Activated CD8-positive, alpha-beta memory T cell treated with anti-CD3 and anti-CD28 coated beads for 4 hours (primary cell): ENCODE measurements around the gene EPHB1.

Experiments used
- DNase-seq, 2 donors: peaks; one replicate each; pipeline ENCODE4 v3.0.0-alpha.2; 2020; ENCODE audit warnings: low read depth in 2 of 2

EPHB1 gene

DNA sequence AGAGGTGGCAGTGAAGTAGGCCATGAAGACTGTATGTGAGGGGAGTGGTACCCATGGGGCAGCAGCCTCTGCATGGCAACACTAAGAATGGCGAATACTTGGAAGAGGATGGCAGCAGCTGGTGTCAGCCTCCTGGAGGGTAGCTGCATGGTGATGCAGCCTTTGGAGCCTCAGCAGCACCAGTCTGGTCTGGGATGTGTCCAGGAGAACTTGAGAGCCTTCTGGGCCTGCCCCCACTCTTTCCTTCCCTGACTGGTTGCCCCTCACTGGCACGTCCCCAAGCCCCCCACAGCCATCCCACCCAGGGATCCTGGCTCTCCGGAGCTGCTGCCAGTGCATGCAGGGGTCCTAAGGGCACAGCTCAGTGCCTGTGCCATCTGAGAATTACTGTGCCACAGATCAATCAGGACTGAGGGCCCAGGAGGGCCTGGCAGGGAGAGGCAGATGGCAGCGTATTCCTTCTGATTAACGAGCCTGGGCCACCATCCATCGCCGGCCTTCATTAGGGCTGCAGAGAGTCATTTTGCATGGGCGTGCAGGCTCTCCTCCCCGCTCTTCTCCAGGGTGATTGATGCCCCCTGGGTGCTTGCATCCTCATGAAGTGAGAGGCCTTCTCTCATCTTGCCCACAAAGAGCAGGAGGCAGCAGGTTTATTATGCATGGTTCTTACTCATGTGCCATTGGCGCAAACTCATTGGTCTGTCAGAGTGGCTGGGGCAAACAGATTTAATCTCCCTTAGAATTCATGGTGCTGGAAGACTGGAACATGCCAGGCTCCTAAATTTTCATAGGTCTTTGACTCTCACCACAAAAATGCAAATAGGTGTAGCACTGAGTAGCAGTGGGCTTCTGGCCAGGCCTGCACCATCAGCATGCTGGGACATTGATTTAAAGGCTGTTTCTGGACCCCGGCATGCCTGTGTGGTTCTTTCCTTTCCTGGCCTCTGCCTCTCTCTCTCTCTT, 116.8 kb downstream of the EPHB1 start:
- no peak for DNase-seq

DNA sequence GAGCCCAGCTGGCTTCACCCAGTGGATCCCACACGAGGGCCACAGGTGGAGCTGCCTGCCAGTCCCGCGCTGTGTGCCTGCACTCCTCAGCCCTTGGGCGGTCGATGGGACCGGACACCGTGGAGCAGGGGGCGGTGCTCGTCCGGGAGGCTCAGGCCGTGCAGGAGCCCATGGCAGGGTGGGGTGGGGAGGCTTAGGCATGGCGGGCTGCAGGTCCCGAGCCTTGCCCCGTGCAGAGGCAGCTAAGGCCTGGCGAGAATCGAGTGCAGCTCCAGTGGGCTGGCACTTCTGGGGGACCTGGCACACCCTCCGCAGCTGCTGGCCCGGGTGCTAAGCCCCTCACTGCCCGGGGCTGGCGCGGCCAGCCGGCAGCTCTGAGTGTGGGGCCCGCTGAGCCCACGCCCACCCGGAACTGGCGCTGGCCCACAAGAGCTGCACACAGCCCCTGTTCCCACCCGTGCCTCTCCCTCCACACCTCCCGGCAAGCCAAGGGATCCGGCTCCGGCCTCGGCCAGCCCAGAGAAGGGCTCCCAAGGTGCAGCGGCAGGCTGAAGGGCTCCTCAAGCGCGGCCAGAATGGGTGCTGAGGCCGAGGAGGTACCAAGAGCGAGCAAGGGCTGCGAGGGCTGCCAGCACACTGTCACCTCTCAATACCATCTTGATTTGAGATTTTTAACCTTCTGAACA, 121.4 kb downstream of the EPHB1 start:
- DNase-seq, result no peak

DNA sequence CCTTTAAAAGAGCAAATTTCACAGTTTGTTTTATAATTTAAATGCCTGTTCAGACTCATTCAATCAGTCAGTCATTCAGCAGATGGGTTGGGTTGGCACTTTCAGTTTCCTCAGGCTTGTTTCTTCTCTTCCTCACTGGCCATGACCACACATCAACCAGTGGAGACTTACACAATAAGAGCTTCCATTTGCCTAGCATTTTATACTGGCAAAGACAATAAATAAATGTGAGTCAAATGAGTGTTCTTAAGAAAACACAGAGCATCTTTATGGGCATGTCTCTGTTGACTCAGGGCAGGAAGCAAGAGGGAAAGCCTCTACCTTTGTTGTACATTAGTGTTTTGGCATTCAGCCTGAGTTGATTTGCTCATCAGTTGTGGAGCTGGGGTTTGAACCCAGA, 122.6 kb downstream of the EPHB1 start:
- DNase-seq, result no peak

DNA sequence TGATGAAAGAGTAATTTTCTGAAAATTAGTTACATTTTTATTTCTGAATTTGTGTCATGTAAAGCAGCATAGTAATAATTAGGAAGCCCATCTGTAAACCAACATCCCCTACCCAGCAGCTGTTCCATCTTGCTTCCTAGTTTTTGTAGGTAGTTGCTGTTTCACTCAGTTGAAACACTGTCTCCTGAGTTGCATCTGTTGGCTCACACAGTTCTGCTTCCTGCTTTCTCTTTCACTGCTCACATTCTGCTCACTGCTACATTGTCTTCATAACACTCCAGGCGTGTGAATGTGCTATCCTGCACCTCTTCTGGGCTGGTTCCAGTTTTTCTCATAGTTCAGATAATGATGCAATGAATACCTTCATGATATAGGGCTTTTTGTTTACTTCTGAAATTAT, 123.4 kb downstream of the EPHB1 start:
- DNase-seq, result no peak

DNA sequence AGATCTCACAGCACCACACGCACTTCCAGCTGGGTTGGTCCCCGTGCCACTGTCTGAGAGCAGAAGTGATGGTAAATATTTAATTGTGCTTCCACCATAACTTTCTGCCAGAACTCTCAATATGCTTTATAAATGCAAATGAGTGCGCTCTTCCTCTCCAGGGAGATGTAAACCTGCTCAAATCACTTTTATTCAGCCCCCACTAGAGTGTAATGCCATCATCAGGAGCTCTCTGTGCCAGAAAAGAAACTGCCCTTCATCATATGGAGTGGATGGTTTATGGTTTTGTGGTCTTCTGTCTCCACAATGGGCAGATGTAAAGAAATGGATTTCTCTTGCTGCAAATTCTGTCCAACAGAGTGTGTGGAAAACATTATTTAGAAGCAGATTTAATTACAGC, 127.0 kb downstream of the EPHB1 start:
- DNase-seq, result no peak

DNA sequence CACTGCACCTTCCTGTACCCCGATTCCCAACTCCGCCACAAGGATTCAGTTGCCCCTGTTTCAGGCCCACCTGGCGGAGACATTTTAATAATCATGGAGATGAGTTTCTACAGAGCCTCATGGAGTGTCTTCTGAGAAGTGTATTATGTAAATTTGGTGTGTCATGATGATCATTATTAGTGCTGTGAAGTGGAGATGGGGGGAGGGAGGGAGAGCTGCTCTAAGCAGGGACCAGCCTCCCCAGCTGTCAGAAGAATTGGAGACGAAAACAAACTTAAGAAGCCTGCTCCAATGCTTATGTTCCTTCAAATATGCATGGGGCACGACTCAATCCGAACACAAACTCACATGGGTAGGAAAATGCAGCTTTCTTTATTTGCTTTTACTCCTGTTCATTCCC, 127.8 kb downstream of the EPHB1 start:
- DNase-seq, result no peak

DNA sequence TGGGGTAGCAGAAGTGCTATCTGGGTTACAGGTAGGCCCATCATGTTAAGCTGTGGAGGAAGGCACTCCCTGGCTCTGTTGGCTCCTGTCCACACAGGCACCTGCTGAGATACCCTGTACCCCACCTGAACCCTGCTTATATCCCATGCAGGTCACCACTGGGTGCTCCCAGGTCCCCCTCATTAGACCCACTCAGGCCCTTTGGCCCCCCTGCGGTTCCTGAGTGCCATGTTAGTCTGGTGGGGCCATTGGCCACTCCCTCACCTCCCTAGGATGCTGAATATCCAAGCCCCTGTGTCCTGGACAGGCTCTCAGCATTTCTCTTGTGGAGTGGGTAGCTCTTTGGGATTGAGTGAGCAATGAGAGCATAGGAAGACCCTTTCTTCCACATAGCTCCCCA, 128.2 kb downstream of the EPHB1 start:
- no peak for DNase-seq

DNA sequence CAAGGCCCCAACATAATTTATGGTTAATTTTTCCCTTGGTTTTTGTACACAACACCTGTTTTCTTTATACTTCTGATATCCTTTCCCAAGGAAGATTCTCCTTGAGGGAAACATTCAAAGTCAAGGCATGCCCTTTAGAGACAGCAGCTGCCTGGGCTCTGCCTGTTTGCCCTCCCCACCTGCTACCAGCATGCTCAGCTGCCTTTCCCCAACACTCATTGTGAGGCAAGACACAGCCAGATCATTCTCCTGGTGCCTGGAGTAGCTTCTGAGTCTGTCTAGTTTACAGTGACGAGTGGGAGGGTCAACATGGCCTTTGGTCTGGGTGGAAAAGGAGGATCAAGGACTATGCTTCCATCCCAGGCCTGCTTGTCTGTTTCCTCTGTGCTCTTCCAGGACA, 132.5 kb downstream of the EPHB1 start:
- DNase-seq, result no peak

DNA sequence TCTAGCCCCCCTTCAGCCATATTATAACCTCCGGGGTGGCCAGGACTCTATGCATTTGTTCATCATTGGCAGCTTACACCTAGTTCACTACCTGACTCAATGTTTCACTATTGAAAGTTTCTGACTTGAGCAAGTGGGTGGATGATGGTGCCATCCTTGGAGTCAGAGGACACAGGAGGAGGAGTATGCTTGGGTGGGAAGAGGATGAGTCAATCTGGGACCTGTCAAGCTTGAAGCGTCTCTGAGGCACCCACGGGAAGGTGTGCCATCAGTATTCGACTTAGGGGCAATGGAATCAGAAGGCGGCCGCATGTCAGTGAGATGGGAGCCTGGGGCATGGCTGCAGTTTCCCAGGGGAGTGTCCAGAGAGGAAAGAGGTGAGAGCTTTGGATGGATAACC, 133.3 kb downstream of the EPHB1 start:
- no peak for DNase-seq

DNA sequence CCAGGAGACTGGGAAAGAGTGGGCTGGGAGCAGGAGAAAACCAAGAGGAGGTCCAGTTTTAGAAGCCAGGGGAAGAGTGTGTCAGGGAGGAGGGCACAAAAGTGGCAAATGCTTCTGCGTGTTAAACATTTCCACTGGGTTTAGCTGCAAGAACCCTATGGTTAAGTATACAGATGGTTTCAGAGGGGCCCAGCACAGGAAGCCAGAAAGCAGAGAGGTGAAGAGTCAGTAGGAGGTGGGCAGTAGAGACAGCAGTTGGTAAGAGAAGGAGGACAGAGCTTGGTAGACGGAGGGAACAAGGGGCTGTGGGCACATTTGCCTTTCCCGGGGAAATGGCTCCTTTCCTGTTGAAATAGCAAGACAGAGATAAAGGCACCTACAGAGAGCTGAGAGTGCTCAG, 133.8 kb downstream of the EPHB1 start:
- no peak for DNase-seq

DNA sequence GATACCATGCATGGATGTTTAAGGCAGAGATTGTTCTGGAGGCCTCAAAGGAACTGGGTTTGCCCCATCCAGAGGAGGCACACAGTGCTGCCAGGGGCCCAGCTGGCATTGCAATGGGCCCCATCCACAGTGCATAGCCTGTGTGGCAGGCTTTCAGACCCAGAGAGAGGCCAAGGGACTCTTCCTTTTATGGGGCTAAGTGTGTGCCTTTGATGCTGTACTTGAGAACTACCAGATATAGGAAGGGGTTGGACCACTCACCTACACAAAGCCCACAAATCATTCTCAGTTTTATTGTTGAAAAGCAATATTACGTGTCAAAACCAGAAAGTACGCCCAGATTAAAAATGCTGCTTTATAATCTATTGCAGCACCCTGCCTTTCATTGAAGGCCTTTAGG, 134.9 kb downstream of the EPHB1 start:
- DNase-seq, result no peak

DNA sequence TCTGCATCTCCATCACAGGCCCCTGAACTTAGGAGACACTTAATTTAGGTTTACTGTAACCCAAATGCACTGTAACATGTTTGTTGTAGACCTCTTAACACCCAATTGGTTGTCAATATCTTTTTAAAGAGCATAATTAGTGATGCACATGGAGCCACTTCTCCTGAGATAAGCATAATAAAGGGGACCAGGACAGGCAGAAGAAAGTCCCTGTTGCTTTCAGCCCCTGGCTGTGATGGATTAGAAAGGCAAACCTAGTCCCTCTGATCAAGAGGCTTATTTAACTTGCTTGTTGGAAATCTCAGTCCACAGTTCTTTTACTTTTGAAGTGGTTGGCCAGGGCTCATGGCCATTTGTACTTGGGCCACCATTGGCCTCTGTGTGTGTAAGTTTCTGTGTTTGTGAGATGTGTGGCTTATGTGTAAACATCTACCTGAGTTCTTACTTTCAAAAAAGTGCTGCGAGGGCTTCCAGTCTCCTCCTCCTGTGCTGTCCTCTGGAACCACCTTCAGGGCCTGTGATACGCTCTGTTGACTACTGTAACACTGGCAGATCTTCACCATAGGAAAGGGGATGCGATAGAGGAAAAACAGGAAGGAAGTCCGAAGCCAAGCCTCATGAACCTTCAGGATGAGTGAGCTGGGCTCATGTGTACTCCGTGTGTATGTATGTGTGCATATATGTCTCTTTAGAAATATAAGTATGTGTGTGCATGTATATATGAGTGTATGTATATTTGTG, 136.2 kb downstream of the EPHB1 start:
- DNase-seq, result no peak

DNA sequence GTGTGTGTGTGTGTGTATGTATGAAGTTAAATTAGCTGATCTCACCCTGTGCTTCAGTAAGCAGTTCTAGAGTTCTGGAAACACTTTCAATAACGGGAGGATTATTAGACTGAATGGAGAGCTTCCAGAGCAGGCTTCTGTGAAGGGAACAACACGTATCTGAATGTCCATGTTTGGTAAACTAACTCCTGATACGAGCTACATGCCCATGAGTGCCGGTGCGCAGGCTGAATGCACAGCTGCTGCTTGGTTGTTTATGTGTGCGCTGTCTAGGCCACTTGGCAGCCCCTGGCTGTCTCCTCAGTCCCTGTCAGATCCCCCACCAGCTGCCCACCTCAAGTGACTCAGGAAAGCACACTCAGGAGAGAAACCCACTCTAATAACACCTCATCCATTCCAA, 137.0 kb downstream of the EPHB1 start:
- no peak for DNase-seq

DNA sequence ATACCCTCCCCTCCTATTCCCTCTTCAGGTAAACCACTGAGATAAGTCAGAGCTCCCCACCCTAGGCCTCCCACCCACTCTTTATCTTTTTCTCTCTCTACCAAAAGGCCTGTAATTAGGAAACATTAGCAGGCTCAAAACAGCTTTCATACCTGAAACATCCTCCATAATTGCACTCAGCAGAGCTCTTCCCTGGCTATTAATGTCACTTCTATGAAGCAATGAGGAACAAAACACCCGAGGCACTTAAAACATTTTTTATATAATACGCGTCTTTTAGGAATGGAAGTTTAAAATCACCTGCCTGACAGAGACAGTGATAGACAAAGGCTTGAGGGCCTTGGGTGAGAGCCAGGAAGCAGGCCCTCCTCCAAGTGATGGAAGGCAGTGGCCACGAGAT, 138.9 kb downstream of the EPHB1 start:
- no peak for DNase-seq

DNA sequence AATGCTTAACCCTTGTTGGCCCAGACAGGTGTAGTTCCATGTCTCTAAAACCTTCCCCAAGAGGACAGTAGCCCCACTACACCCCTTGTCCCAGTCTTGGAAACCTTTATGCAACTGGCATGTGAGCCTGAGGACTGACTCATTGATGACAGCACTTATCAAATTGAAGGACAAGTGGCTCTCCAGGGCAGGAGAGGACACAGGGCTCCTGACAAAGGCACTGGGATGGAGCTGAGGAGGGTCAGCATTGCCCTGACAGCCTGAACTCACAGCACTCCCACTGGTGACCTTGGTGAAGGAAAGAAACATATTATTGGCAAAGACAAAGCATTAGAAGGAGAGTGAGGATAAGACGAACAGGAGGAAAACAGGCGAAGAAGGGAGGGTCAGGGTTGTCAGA, 139.9 kb downstream of the EPHB1 start:
- no peak for DNase-seq

DNA sequence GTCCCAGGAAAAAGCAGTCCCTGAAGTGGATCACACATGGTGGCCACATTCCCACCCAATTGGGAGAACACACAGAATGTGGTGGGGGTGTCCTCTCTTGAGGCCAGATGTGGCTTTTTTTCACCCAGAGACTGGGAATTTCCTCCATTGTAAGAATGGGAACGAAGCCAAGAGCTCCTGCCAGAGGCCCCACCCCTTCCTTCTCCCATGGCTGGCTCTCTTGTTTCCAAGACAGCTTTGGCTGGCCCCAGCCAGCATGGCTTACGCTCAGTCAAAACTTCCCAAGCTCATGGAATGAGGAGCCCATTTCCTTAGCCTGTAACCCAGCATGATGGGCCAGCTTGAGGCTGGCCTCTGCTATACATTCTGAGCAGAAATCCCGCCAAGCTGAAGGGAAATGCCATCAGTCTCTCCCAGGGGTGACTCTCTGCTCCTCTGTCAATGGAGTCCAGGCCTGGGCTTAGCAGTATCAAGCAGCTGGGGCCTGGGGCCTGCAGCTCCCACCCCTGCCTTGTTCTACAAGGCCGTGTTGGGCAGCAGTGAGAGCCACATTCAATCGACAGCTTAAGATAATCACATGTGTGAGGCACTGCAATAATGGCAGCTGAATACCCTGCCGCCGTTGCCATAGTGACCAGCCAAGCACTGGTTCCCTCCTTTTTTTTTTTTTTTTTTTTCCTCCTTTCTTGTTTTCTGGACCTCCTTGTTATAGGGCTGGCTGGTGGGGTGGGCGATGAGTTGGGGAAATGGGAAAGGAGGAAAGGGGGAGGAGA, 142.4 kb downstream of the EPHB1 start:
- DNase-seq, result no peak

DNA sequence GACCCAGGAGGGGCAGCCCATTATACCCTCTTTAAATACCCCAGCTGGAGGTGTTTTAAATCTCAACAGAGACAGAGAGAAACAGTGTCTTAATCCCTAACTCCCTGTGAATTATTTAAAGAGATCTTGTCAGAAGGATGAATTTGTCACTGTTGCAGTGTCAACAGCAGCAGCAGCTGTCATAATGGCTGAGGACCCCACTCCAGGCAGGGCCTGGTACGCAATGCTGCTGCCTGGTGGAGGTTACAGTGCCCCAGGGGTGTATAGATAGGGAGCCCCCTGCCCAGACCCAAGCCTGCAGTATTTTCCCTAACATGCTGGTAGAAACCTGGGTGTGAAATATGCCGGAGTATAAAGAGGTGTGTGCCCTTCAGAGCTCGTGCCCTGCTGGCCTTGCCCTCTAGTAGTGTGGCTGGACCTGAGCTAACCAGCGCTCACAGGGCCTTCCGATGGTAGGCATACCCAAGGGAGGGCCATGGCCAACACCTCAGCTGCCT, 143.0 kb downstream of the EPHB1 start:
- DNase-seq, result no peak

DNA sequence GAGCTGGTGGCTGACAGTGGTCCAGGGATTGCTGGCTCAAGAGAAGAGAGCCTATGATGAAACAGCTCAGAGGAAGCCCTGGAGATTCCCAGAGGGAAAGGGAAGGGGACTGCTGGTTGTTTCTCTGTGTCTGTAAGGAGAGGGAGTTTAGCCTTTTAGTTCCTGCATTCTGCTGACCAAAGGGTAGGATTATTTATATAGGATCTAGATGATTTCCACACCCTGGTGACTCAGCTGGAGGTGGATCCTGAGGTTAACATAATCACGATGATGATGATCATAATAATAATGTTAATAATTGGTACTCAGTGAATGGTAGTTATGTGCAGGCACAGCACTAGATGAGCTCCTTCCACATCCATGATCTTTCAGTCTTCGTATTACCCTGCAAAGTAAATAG, 144.9 kb downstream of the EPHB1 start:
- no peak for DNase-seq

DNA sequence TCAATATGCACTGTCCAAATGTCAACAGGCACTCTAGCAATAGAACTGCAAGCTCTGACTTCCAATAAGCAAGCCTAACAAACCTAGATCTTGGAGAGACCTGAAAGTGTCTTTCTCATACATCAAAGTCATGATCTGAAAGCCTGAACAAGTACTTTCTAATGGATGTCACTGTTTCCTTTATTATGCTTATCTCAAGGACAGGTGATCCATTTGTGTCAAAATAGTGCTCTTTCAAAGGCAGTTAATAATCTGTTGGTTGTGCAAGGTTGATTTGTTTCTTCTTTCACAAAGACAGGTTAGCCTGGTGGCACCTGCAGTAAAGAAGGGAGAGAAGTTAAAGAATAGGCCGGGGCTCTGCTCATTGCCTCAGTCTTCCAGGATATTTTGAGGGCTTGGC, 146.8 kb downstream of the EPHB1 start:
- no peak for DNase-seq

DNA sequence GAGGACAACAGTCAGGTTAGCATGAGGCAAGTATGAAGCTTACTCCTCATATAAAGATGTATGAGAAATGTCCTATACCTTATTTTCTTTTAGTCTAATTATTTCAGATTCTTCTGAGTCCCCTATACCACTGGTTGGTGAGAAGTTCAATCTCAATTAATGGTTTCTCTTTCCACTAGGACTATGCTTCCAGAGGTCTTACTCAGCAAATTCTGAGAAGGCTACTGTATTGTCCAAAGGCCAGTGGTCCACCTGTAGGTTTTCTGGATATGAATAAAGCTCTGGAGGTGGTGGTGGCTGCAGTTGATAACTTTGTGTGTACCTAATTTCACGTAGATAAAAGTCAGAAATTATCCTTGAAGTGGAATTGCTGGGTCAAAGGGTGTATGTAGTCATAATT, 149.4 kb downstream of the EPHB1 start:
- DNase-seq, result no peak

DNA sequence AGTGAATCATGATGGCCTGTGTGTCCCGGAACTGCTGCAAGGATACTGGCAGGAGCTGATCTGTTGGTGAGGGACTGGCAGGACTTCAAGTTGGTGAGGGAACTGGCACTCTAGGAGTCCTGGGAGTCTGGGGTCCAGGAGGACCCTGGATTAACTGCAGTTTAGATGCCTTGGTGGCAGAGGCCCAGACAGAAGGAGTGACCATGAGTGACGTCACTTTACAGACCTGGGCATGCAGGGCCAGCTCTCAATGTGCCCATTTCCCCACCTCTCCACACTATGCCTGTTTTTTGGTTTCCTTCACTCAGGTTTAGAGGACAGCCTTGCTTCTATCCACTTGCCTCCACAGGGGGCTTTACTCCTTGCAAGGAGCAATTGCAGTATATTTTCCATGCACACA, 154.1 kb downstream of the EPHB1 start:
- DNase-seq, result no peak

DNA sequence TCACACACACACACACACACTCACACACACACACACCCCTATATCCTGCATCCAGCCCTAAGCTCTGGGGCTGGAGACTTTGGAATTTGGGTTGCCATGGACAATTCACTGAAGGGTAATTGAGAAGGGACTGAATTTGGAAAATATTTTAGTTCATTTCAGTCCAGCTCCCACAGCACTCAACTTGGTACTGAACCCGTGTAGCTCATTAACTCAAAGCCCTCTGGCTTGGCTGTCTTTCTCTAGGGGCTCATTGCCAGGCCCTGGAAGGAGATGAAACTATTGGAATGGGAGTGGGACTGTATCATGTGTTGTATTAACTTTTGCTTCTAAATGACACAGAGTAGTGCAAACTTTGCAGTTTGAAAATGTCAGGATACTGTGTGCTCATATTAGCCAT, 157.3 kb downstream of the EPHB1 start:
- DNase-seq, result no peak
